HUDEP-2 (cell line): ENCODE measurements around the gene ENDOG.
A peak's percentile ranks its signal among the peaks of the same experiment; 100 is the strongest.

Source experiments
- DNase-seq, 76 experiments: peaks; one replicate each; lab custom pipeline; 2025; ENCODE audit not compliant: unreplicated experiment in 76 of 76; lab: John Stamatoyannopoulos, UW

Gene ENDOG

DNA sequence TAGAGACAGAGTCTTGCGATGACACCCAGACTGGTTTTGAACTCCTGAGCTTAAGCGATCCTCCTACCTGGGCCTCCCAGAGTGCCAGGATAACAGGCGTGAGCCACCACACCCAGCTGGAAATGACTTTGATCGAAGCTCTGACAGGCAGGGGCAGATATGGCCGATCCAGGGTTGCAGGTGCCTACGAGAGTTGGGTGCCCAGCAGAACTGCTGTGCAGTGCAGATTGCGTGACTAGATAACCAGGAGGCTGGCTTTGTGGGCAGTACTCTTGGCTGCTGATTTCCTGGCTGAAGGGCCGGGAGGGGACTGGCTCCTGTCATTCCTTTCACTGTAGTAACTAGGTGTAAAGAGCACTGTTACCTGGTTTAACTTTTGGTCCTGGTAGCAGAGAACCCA, 19.4 kb upstream of the ENDOG start:
- DNase-seq: peak in 19 of 76 experiments; percentile 2 to 32 (median 18)

DNA sequence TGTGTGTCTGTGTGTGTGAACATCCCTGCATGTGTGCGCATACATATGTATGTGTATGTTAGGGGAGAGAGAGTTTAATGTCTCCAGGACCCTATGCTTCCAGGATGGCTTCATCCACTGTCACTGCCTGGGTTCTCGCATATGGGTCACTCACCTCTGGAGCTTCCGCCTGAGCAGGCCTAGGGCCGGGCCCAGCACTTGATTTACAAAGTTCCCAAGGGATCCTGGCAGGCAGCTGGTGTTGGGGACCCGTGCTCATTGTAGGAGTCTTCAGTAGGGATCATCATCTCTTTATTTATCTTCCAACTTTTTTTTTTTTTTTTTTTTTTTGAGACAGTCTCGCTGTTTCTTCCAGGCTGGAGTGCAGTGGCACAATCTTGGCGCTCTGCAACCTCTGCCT, 18.2 kb upstream of the ENDOG start:
- DNase-seq: no peak

DNA sequence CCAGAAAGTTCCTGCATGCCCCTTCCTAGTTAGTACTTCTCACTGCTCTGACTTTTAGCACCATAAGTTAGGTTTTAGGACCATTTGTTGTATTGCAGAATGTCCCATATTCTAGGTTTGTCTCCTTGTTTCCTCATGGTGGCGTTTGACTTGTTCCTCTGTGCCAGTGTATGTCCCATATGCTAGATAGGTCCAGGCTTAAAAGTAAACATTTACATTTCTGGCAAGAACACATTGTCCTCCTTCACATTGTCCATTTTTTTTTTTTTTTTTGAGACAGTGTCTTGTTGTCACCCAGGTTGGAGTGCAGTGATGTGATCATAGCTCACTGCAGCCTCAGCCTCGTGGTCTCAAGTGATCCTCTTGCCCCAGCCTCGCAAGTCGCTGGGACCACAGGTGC, 15.8 kb upstream of the ENDOG start:
- no peak for DNase-seq

DNA sequence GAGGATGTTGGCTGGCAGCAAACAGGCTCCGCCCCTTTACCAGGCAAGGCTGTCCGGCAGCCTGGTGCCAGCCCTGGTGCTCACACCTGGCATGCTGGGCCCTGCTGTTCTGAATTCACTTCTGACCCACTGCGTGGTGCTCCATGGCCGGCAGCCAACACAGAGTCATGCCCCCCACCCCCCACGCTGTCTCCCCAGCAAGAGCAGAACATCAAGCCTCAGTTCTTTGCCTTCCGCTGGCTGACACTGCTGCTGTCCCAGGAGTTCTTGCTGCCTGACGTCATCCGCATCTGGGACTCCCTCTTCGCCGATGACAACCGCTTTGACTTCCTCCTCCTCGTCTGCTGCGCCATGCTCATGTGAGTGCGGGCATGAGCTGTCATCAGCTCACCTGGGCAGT, 12.6 kb upstream of the ENDOG start:
- DNase-seq: no peak

DNA sequence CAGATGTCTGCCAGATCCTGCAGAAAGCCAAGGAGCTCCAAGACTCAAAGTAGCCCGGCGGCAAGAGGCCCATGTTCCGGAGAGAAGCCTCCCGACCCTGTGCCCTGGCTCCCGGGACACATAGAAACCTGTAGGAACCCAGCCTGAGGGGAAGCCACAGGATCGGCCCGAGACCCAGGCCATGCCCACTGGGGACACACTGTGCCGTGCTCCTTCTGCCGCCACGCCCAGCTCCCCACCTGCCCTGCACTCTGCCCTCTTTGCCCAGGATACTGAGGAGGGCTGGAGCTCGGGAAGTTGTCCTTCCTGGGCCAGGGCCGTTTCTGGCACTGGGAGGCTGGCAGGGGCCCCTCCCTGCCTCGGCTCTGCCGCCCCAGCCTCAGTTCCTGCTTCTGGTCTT, 10.5 kb upstream of the ENDOG start:
- DNase-seq: no peak

DNA sequence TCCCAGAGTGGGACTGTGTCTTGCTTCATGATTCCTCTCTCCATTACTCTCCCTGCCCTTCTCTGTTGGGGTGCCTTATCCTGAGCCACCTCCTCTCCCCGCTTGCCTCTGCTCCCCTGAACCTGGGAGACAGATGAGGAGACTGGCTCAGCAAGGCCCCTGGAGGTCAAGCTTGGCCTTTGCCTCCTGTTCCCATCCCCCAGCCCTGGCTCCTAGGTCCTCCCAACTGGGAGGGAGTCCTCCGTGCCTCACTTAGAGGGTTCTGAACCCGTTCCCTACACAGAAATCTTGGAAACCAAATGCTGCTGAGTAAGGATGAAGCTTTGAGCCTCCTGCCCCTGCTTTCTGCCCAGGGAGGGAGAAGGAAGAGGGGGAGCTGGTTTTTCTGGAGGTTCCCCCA, 9.8 kb upstream of the ENDOG start:
- no peak for DNase-seq

DNA sequence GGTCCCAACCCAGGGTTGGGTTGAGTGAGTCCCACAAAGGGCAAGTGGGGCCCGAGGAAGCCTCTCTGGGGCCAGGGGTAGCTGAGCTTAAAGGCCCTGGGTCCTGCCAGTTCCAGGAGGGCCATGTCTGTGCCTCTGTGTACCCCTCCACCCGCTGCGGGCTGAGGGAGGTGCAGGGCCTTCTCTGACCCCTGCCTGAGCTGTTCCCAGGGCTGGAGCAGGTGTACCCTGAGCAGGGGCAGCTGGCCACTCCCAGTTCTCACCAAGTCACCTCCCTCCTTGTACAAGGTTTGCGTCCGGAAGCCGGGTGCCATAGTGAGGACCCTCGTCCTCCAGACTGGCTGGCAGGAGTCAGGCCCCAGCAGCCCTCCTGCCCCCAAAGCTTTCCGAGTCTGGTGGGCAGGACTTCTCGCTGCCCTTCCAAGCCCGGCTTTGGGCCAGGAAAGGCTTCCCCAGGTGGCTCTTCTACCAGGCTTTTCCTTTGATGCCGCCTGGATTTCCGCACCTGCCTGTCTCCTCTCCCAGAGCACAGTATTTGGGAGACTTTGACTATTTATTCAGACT, 9.2 kb upstream of the ENDOG start:
- no peak for DNase-seq

DNA sequence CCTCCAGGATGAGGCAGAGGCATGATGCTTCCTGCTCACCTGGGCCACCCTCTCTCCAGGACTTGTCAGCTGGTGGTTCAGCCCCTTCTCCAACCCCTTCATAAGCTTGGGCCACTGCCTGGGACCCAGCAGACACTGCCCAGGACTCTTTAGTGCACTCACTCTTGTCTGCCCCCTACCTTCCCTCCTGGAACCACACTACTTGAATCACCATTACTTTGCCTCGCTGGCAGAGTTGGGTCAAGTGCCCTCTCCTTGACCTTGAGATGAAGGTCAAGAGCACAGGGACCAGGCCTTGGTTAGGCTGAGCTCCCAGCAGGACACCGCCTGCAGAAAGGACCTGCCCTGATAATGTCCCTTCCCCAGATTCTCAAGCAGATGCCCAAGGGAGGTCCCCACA, 8.5 kb upstream of the ENDOG start:
- DNase-seq: no peak

DNA sequence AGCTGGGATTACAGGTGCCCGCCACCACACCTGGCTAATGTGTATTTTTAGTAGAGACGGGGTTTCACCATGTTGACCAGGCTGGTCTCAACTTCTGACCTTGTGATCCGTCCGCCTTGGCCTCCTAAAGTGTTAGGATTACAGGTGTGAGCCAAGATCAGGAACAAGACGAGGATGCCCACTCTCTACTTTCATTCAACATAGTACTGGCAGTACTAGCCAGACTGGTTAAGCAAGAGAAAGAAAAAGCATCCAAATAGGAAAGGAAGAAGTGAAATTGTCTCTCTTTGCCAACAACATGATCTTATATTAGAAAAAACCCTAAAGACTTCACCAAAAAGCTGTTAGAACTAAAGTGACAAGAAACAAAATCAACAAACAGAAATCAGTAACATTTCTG, 7.4 kb upstream of the ENDOG start:
- DNase-seq: no peak

DNA sequence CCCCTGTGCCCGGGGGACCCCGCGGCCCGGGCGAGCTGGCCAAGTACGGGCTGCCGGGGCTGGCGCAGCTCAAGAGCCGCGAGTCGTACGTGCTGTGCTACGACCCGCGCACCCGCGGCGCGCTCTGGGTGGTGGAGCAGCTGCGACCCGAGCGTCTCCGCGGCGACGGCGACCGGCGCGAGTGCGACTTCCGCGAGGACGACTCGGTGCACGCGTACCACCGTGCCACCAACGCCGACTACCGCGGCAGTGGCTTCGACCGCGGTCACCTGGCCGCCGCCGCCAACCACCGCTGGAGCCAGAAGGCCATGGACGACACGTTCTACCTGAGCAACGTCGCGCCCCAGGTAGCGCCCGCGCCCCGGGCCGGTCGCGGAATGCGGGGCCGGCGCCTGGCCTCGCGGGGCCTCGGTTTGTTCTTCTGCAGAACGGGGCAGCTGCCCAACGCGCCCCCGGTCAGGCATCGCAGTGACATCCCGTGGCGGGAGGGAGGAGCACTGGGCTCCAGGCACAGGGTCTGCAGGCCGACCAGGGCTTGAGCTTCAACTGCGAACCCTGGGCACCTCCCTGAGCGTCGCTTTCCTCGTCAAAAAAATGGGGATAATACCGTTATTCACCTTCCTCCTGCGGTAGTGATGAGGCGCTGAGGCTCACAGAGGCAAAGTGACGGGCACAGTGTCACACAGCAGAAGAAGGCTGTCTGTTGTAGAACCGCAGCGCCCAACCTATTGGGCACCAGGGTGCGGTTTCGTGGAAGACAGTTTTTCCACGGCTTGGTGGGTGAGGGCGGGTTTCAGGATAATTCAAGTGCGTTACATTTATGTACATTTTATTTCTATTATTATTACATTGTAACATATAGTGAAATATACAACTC, 777 bp downstream of the ENDOG start:
- peak in 32 of 76 experiments; percentile 15 to 65 (median 36) for DNase-seq

DNA sequence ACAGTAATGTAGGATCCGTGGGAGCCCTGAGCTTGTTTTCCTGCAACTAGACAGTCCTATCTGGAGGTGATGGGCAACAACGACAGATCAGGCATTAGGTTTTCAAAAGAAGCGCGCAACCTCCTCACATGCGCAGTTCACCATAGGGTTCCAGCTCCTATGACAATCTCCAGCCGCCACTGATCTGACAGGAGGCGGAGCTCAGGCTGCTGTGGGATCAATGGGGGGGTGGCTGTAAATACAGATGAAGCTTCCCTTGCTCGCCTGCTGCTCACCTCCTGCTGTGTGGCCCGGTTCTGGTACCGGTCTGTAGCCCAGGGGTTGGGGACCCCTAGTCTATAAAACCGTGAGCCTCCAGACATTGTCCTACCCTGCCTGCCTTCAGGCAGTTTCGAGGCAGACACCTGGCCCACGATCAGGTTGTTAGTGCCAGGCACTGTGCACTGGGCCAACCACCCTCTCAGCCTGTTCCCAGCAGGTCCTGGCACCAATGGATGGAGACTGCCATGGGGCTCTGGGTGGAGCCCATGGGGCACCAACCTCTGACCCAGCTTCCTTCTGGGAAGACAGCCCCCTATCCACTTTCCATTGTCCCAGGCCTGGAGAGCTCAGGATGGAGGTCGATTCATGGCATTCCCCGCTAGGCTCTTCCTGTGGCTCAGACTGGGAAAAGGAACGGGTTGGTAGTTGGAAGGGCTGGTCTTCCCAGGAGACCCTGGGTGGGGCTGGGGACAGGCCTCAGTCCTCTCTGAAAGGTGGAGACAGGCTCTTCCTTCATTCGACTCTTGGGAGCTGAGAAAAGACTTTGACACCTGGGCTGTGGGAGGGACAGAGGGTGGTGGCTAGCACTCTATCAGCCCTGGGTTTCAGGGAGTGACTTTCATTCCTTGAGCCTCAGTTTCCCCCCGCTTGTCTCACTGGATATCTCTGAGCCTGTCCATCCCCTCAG, 1.7 kb downstream of the ENDOG start:
- DNase-seq: peak in 6 of 76 experiments; percentile 3 to 32 (median 18)

DNA sequence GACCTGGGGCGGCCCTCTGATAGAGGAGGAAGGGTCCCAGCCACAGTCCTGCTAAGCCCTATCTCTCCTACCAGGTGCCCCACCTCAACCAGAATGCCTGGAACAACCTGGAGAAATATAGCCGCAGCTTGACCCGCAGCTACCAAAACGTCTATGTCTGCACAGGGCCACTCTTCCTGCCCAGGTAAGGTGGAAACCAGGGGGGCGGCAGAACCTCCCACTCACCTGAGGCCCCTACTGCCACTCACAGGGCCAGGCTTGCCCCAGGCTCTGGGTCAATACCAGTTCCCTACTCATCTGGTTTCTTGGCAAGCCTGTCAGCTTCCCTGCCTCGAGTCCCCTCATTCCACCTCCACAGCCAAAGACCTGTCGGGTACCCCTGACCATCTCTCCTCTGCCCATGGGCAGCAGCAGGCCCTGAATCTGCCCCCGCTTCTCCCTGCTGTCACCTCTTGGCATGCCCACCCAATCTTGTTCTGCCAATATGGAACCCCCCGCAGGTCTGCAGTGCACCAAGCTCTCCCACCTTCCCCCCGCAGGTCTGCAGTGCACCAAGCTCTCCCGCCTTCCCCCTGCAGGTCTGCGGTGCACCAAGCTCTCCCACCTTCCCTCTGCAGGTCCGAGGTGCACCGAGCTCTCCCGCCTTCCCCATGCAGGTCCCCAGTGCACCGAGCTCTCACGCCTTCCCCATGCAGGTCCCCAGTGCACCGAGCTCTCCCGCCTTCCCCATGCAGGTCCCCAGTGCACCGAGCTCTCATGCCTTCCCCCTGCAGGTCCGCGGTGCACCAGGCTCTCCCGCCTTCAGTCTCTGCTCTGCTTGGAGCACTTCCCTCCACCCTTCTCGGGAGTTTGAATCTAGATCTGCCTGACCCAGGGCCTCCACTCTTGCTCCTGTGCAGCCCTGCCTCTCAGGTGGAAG, 2.6 kb downstream of the ENDOG start:
- no peak for DNase-seq

DNA sequence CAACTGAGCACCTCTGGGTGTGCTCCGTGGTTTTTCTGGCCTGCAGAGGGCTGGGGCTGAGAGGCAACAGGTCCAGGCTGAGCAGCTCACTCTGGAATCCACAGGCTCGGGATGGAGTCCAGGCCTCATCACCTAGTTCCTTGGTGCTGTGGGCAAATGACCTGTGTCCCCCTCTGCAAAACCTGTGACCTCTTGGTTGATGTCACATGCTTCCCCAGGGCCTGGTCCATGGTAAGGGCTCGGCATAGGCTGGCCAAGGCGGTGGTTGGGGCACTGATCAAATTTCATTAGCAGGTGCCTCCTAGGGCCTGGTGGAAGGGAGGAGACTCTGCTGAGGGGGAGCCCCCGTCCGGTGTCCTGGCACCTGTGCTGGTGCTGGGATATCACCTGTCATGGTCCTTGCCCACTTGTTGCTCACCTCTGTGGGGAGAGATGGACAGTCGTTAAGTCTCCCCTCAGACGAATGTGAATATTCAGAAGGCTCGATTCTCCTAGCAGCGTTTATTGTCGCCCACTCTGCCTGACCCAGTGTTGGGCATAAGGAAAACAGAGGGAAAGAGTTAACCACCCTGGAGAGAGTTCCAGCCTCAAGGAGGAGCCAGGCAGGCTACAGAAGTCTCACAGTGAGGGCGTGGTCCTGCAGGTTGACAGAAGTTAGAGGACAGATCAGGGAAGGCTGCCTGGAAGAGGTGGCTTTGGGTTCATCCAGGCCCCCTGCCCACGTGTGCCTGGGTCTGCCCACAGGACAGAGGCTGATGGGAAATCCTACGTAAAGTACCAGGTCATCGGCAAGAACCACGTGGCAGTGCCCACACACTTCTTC, 3.5 kb downstream of the ENDOG start:
- no peak for DNase-seq

DNA sequence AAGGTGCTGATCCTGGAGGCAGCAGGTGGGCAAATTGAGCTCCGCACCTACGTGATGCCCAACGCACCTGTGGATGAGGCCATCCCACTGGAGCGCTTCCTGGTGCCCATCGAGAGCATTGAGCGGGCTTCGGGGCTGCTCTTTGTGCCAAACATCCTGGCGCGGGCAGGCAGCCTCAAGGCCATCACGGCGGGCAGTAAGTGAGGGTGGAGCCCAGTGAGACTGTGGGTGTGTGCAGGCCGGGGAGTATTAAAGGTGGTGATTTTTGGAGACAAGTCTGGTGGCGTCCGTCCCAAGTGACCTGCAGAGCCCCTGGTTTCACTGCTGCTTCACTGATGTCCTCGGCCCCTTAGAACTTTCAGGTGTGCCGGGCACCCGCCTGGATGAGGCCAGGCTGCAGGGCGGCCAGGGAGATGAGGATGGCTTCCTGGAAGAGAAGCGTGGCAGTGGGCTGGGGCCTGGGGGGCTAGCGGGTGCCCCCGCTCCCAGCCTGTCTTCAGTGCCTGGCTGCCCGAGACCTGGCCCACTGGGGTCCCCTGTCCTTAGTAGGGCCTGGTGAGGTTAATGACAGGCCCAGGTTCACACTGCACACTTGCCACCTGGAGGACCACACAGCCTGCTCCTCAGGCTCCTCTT, 4.2 kb downstream of the ENDOG start:
- no peak for DNase-seq

DNA sequence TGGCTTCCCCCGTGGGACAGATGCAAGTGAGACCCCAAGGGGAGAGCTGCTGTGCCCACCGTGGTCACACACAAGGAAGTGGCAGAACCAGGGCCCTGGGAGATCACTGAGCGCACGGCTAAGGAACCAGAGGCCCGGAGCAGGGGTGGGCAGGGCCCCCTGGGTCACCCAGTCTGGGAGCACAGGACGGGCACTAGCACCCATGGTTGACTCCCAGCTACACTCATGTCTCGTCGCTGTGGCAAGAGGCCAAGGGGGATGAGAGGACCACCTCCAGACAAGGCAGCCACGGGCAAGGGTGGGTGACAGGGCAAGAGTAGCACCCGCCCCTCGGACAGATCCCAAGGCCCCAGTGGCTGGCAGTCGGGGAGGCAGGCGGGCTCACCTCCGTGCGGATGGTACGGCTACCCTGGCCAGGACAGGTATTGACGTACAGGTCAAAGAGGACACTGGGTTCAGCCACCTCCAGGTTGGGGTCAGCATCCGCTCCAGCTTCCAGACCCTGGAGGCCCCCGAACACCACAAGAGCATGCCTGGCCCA, 5.1 kb downstream of the ENDOG start:
- no peak for DNase-seq

DNA sequence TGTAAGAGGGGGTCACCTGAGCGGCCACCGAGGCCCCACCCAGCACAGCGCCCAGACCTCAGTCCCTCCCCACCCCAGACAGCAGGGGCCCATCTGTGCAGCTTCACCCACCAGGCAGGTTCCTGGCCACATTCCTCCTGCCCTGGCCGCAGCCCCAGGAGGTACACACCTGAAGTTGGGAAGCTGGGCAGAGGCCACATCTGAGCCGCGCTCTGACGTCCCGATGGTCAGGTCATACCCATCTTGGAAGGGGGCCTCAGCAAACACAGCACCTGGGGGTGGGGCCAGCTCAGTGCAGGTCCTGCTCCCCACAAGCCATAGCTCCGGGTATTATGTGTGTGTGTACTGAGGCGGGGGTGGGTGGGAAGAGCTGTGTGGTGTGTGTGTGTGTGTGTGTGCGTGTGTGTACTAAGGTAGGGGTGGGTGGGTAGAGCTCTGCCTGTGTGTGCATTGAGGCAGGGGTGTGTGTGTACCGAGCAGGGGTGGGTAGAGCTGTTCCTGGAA, 5.7 kb downstream of the ENDOG start:
- no peak for DNase-seq

DNA sequence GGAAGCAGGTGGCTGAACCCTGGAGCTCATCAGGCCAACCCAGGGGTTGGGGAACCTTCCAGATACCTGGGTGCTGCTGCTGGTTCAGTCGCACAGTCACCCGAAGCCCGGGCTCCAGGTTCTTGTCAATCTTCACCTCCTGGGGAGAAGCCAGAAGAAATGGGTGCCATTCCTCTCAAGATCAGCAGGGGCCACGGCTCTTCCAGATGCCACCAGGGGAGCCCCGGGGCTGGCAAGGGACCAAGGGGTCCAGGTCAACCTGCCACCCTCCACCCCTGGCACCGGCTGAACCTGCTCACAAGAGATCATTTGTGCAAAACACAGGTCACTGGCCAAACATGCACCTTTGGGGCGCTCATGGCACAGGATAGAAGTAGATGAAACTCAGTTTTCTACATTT, 6.6 kb downstream of the ENDOG start:
- no peak for DNase-seq

DNA sequence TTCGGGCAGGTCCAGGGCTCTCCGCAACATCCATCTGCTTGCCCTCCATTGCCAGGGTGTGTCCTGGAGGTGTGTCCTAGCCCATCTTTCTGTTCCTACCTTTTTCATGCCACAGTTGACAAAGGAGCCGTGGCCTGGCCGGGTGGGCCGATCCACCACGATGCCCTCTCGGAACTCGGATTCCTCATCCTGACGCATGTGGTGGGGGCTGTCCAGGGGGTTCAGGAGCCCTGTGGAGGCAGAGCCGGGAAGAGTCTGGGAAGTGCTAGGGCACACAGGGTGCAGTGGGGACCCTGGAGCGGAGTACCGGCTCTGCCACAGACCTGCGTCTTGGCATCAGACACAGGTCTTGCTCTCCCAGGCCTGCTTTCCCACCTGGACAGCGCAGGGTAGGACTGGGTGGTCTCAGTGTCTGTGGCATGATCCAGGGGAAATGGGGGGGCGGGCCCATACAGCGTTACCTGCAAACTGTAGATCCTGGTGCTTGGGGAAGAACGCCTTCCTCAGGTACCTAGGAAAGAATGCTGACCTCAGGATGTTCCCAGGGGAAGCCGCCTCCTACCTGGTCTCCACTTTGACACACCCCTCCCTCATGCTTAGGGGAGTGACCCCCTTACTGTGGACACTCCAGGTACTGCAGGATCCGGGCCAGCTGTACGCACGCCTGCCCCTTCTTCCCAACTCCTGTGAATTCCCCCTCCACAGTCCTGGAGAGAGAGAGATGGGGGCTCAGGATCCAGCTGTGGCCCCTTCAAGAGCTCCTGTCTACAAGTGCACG, 7.8 kb downstream of the ENDOG start:
- no peak for DNase-seq
